Activated CD8-positive, alpha-beta T cell treated with anti-CD3 and anti-CD28 coated beads, Interleukin-2, amount 10 ng/mL, durations not matched to agents 7 days and 5 days (primary cell): ENCODE results near the gene CLCN4. TPM values are rescaled to one million over a fixed set of nuclear protein-coding genes. Genes with fewer than 3 reads are reported as not detected.

ENCODE experiments used
- ATAC-seq: fragments of 150-1000 bp; cut with Tn5 transposase; one replicate; pipeline ENCODE4 v1.10.0; 2021; ENCODE audit warnings: moderate library complexity
- CTCF ChIA-PET: fragments of 350-600 bp; sonication (Branson Sonifier 250); formaldehyde crosslinking; loops from one replicate; lab custom pipeline; 2021; ENCODE audit warnings: antibody characterized with exemption; lab: Charles Lee
- POLR2A ChIA-PET: fragments of 350-600 bp; sonication (Branson Sonifier 250); formaldehyde crosslinking; loops from one replicate; lab custom pipeline; 2021; ENCODE audit warnings: antibody characterized with exemption; lab: Charles Lee
- DNase-seq: peaks from one replicate; pipeline ENCODE4 v3.0.0-alpha.2; 2020
- H3K27ac Mint-ChIP-seq: one replicate; pipeline ENCODE4 v1.8.0; 2021; ENCODE audit warnings: mild to moderate bottlenecking, mixed read lengths
- H3K27me3 Mint-ChIP-seq: one replicate; pipeline ENCODE4 v1.8.0; 2021; ENCODE audit warnings: low read depth, mixed read lengths
- H3K36me3 Mint-ChIP-seq: one replicate; pipeline ENCODE4 v1.8.0; 2021; ENCODE audit warnings: low read depth, mixed read lengths
- H3K4me1 Mint-ChIP-seq: one replicate; pipeline ENCODE4 v1.8.0; 2021; ENCODE audit warnings: low read depth, mixed read lengths
- H3K4me3 Mint-ChIP-seq: one replicate; pipeline ENCODE4 v1.8.0; 2021; ENCODE audit warnings: mild to moderate bottlenecking, mixed read lengths
- H3K9me3 Mint-ChIP-seq: one replicate; pipeline ENCODE4 v1.8.0; 2022; ENCODE audit warnings: mixed read lengths; ENCODE audit not compliant: insufficient read depth
- total RNA-seq, 2 experiments: library from RNA; stranded (reverse); gene quantifications; one replicate each; pipeline ENCODE4 v1.2.3, GENCODE V29; 2021

The CLCN4 gene
- total RNA-seq, 2 experiments from 2014 or later, result not detected

GRCh38 chrX:10199212-10199611, 42.4 kb downstream of the CLCN4 start:
- CTCF ChIA-PET, result interaction anchor here (1.6 kb wide), 1 partner anchor 9 kb away, joined by 8 read pairs; no protein-coding TSS in a partner anchor
- DNase-seq (no peak), ATAC-seq (no peak)
- peaks cover 4% of the 10 kb centered on the region for H3K27me3 Mint-ChIP-seq
- POLR2A ChIA-PET, result no interaction called here
- H3K36me3 Mint-ChIP-seq, result no peaks in the 10 kb centered on the region
- H3K4me3 Mint-ChIP-seq, result no peak overlapping the region
- no peaks in the 10 kb centered on the region for H3K9me3 Mint-ChIP-seq
- H3K27ac Mint-ChIP-seq, result no peak overlapping the region
- H3K4me1 Mint-ChIP-seq, result peaks cover 5% of the 10 kb centered on the region

GRCh38 chrX:10203617-10204016, 46.8 kb downstream of the CLCN4 start:
- no peaks in the 10 kb centered on the region for H3K9me3 Mint-ChIP-seq
- H3K4me3 Mint-ChIP-seq, result no peak overlapping the region
- peaks cover 5% of the 10 kb centered on the region for H3K4me1 Mint-ChIP-seq
- CTCF ChIA-PET, result interaction anchor here (1.0 kb wide), 1 partner anchor 11 kb away, joined by 3 read pairs; no protein-coding TSS in a partner anchor
- peaks cover 4% of the 10 kb centered on the region for H3K27me3 Mint-ChIP-seq
- H3K36me3 Mint-ChIP-seq, result no peaks in the 10 kb centered on the region
- no peak for DNase-seq
- no peak overlapping the region for H3K27ac Mint-ChIP-seq
- no peak for ATAC-seq
- POLR2A ChIA-PET, result no interaction called here

- Mint-ChIP-seq H3K9me3 (no peaks in the 10 kb centered on the region), H3K4me1 (no peaks in the 10 kb centered on the region), H3K27me3 (peaks cover 2% of the 10 kb centered on the region), H3K27ac (no peak overlapping the region), H3K4me3 (no peak overlapping the region), H3K36me3 (no peaks in the 10 kb centered on the region)
- ChIA-PET CTCF (interaction anchor here (1.9 kb wide), 1 partner anchor 16 kb away, joined by 9 read pairs; no protein-coding TSS in a partner anchor), POLR2A (no interaction called here)
- DNase-seq (no peak), ATAC-seq (no peak)
Measured at GRCh38 chrX:10206317-10206716, 49.5 kb downstream of the CLCN4 start.

GRCh38 chrX:10208281-10208856, 51.6 kb downstream of the CLCN4 start:
- no peak for DNase-seq
- H3K36me3 Mint-ChIP-seq, result no peaks in the 10 kb centered on the region
- peaks cover 2% of the 10 kb centered on the region for H3K27me3 Mint-ChIP-seq
- H3K27ac Mint-ChIP-seq, result no peak overlapping the region
- ChIA-PET POLR2A (no interaction called here), CTCF (interaction anchor here (1.1 to 1.2 kb wide), 2 partner anchors 18 to 19 kb away, joined by 3 read pairs; no protein-coding TSS in a partner anchor)
- ATAC-seq, result no peak
- no peaks in the 10 kb centered on the region for H3K9me3 Mint-ChIP-seq
- no peaks in the 10 kb centered on the region for H3K4me1 Mint-ChIP-seq
- H3K4me3 Mint-ChIP-seq, result no peak overlapping the region

GRCh38 chrX:10208953-10209352, 52.2 kb downstream of the CLCN4 start:
- Mint-ChIP-seq H3K36me3 (no peaks in the 10 kb centered on the region), H3K9me3 (no peaks in the 10 kb centered on the region), H3K27ac (no peak overlapping the region), H3K27me3 (peaks cover 2% of the 10 kb centered on the region), H3K4me3 (no peak overlapping the region), H3K4me1 (no peaks in the 10 kb centered on the region)
- ChIA-PET CTCF (interaction anchor here (1.1 to 1.2 kb wide), 2 partner anchors 19 to 20 kb away, joined by 3 read pairs; no protein-coding TSS in a partner anchor), POLR2A (no interaction called here)
- ATAC-seq, result no peak
- no peak for DNase-seq

GRCh38 chrX:10212395-10212794, 55.6 kb downstream of the CLCN4 start:
- Mint-ChIP-seq H3K27me3 (peaks cover 2% of the 10 kb centered on the region), H3K36me3 (no peaks in the 10 kb centered on the region), H3K9me3 (no peaks in the 10 kb centered on the region), H3K27ac (no peak overlapping the region), H3K4me1 (no peaks in the 10 kb centered on the region), H3K4me3 (no peak overlapping the region)
- no peak for DNase-seq
- no peak for ATAC-seq
- ChIA-PET POLR2A (no interaction called here), CTCF (interaction anchor here (1.5 kb wide), 1 partner anchor 23 kb away, joined by 4 read pairs; no protein-coding TSS in a partner anchor)

GRCh38 chrX:10213716-10214115, 56.9 kb downstream of the CLCN4 start:
- Mint-ChIP-seq H3K4me3 (no peak overlapping the region), H3K27me3 (peaks cover 2% of the 10 kb centered on the region), H3K36me3 (no peaks in the 10 kb centered on the region), H3K4me1 (no peaks in the 10 kb centered on the region), H3K27ac (no peak overlapping the region), H3K9me3 (no peaks in the 10 kb centered on the region)
- CTCF ChIA-PET, result no interaction called here
- POLR2A ChIA-PET, result no interaction called here
- ATAC-seq (no peak), DNase-seq (no peak)

- DNase-seq (no peak), ATAC-seq (no peak)
- H3K4me3 Mint-ChIP-seq, result no peak overlapping the region
- CTCF ChIA-PET, result interaction anchor here (1.2 kb wide), 1 partner anchor 26 kb away, joined by 3 read pairs; no protein-coding TSS in a partner anchor
- POLR2A ChIA-PET, result no interaction called here
- H3K4me1 Mint-ChIP-seq, result no peaks in the 10 kb centered on the region
- no peaks in the 10 kb centered on the region for H3K9me3 Mint-ChIP-seq
- H3K27ac Mint-ChIP-seq, result no peak overlapping the region
- H3K36me3 Mint-ChIP-seq, result no peaks in the 10 kb centered on the region
- H3K27me3 Mint-ChIP-seq, result no peaks in the 10 kb centered on the region
Measured at GRCh38 chrX:10216208-10216607, 59.4 kb downstream of the CLCN4 start.

- H3K4me3 Mint-ChIP-seq, result no peak overlapping the region
- no peak overlapping the region for H3K27ac Mint-ChIP-seq
- ChIA-PET POLR2A (no interaction called here), CTCF (no interaction called here)
- no peaks in the 10 kb centered on the region for H3K9me3 Mint-ChIP-seq
- H3K27me3 Mint-ChIP-seq, result no peaks in the 10 kb centered on the region
- ATAC-seq (no peak), DNase-seq (no peak)
- H3K4me1 Mint-ChIP-seq, result peaks cover 1% of the 10 kb centered on the region
- no peaks in the 10 kb centered on the region for H3K36me3 Mint-ChIP-seq
Measured at GRCh38 chrX:10217198-10217597, 60.4 kb downstream of the CLCN4 start.

GRCh38 chrX:10221651-10222050, 64.9 kb downstream of the CLCN4 start:
- CTCF ChIA-PET, result no interaction called here
- H3K4me1 Mint-ChIP-seq, result peaks cover 1% of the 10 kb centered on the region
- H3K27me3 Mint-ChIP-seq, result no peaks in the 10 kb centered on the region
- no peak for DNase-seq
- no peak overlapping the region for H3K4me3 Mint-ChIP-seq
- H3K36me3 Mint-ChIP-seq, result no peaks in the 10 kb centered on the region
- POLR2A ChIA-PET, result no interaction called here
- no peaks in the 10 kb centered on the region for H3K9me3 Mint-ChIP-seq
- H3K27ac Mint-ChIP-seq, result no peak overlapping the region
- no peak for ATAC-seq

GRCh38 chrX:10223276-10223675, 66.5 kb downstream of the CLCN4 start:
- peaks cover 1% of the 10 kb centered on the region for H3K4me1 Mint-ChIP-seq
- H3K9me3 Mint-ChIP-seq, result no peaks in the 10 kb centered on the region
- no peaks in the 10 kb centered on the region for H3K27me3 Mint-ChIP-seq

GRCh38 chrX:10223781-10224180, 67.0 kb downstream of the CLCN4 start:
- Mint-ChIP-seq H3K27ac (no peak overlapping the region), H3K4me3 (no peak overlapping the region), H3K4me1 (peaks cover 1% of the 10 kb centered on the region), H3K36me3 (no peaks in the 10 kb centered on the region), H3K27me3 (no peaks in the 10 kb centered on the region), H3K9me3 (no peaks in the 10 kb centered on the region)
- ChIA-PET CTCF (interaction anchor here (0.8 kb wide), 1 partner anchor 33 kb away, joined by 3 read pairs; no protein-coding TSS in a partner anchor), POLR2A (interaction anchor here (0.6 kb wide), 1 partner anchor 16 kb away, joined by 5 read pairs; no protein-coding TSS in a partner anchor)
- DNase-seq (no peak), ATAC-seq (no peak)

More at GRCh38 chrX:10223276-10223675, 66.5 kb downstream of the CLCN4 start:
- CTCF ChIA-PET, result interaction anchor here (0.8 kb wide), 1 partner anchor 33 kb away, joined by 3 read pairs; no protein-coding TSS in a partner anchor
- no peak for DNase-seq
- Mint-ChIP-seq H3K4me3 (no peak overlapping the region), H3K36me3 (no peaks in the 10 kb centered on the region), H3K27ac (no peak overlapping the region)
- ATAC-seq, result no peak
- POLR2A ChIA-PET, result no interaction called here
